Smooth muscle cell (in vitro differentiated cells): ENCODE data around the gene SEMA6A. TPM values are rescaled to one million over a fixed set of nuclear protein-coding genes. Genes with fewer than 3 reads are reported as not detected.
A peak's percentile ranks its signal among the peaks of the same experiment; 100 is the strongest.

Experiments used
- DNase-seq: peaks from one replicate; lab custom pipeline; 2025; ENCODE audit not compliant: unreplicated experiment; lab: John Stamatoyannopoulos, UW
- H2AFZ ChIP-seq: fragments of 200-600 bp; sonication (generic); 2 replicates; pipeline ENCODE4 v1.6.0; 2016; ENCODE audit warnings: antibody characterized with exemption, low read depth, mild to moderate bottlenecking
- H3F3A ChIP-seq: fragments of 200-600 bp; sonication (generic); 2 replicates; pipeline ENCODE4 v1.6.0; 2017; ENCODE audit warnings: antibody characterized with exemption, low read depth
- H3K27ac ChIP-seq: fragments of 200-600 bp; sonication (generic); 2 replicates; pipeline ENCODE4 v1.5.1; 2016; ENCODE audit warnings: low read depth, mild to moderate bottlenecking
- H3K27me3 ChIP-seq: fragments of 200-600 bp; sonication (generic); 2 replicates; pipeline ENCODE4 v1.6.1; 2016; ENCODE audit warnings: low read depth, mild to moderate bottlenecking
- H3K36me3 ChIP-seq: fragments of 200-600 bp; sonication (generic); 2 replicates; pipeline ENCODE4 v1.5.1; 2016; ENCODE audit warnings: low read depth
- H3K4me1 ChIP-seq: fragments of 200-600 bp; sonication (generic); 2 replicates; pipeline ENCODE4 v1.5.1; 2016; ENCODE audit warnings: low read depth
- H3K4me2 ChIP-seq: fragments of 200-600 bp; sonication (generic); 2 replicates; pipeline ENCODE4 v1.6.0; 2016; ENCODE audit warnings: mild to moderate bottlenecking
- H3K4me3 ChIP-seq: fragments of 200-600 bp; sonication (generic); 2 replicates; pipeline ENCODE4 v1.5.1; 2016; ENCODE audit warnings: mild to moderate bottlenecking
- H3K79me2 ChIP-seq: fragments of 200-600 bp; sonication (generic); 2 replicates; pipeline ENCODE4 v1.6.0; 2016; ENCODE audit warnings: low read depth, mild to moderate bottlenecking
- H3K9ac ChIP-seq: fragments of 200-600 bp; sonication (generic); 2 replicates; pipeline ENCODE4 v1.6.0; 2016; ENCODE audit warnings: low read depth
- H3K9me3 ChIP-seq: fragments of 200-600 bp; sonication (generic); replicated peaks from 2 replicates; pipeline ENCODE4 v1.5.1; 2016; ENCODE audit warnings: low read depth
- H4K20me1 ChIP-seq: fragments of 200-600 bp; sonication (generic); 2 replicates; pipeline ENCODE4 v1.6.0; 2016; ENCODE audit warnings: low read depth
- WGBS: methylation state at CpG from one replicate; pipeline ENCODE4 v1.1.7; 2016; ENCODE audit warnings: low lambda C conversion rate; 5-methylcytosine and 5-hydroxymethylcytosine counted together
- polyA plus RNA-seq: library from polyadenylated mRNA; unstranded; fragments of >200 nt; fragmentation: Nextera tagmentation; extraction: Ambion mirVana; gene quantifications from 2 replicates; pipeline ENCODE4 v1.2.1, GENCODE V29; 2016
- total RNA-seq: library from RNA; depleted of rRNA; stranded (reverse); fragments of >200 nt; gene quantifications from 2 replicates; pipeline ENCODE4 v1.2.3, GENCODE V29; 2014
- TF ChIP-seq, protein P1 (sequence below): fragments of 200-600 bp; sonication (generic); IDR thresholded peaks from 2 replicates; pipeline ENCODE4 v1.5.1; 2017; ENCODE audit warnings: borderline replicate concordance, mild to moderate bottlenecking, antibody characterized with exemption; ENCODE audit not compliant: insufficient read depth, poor library complexity, severe bottlenecking

Gene SEMA6A
- total and polyA plus RNA-seq, 2 experiments from 2014 or later: 6.3 to 12.9 TPM

DNA sequence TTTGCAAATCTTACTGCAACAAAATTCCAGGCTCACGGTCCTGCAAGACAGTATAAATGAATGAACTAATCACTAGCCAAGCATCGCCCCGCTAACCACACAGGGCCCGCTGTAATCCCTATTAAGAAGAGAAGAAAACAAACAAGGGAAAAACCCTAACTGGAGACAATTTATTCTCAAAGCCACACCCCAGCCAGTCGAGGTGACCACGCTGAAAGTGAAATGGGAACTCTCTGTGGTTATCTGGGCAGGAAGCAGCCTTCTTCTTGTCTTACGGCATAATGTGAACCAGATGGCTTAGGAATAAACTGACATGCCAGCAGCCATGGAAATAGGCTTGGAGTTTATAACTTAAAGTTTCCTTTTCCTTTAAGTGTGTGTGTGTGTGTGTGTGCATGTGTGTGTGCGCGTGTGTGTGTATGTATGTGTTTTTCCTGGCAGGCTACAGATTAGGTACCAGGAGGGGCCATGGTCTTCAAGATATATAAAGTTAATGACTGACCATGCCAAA is 120.2 kb downstream of the SEMA6A start:
- H3K4me3 ChIP-seq: peak overlapping the region; percentile 13
- WGBS: 5% methylated on average over 9 of the region's 9 CpGs
- no peaks in the 10 kb centered on the region for H3K9me3 ChIP-seq
- DNase-seq: peak; percentile 7
- TF ChIP-seq, protein P1, sequence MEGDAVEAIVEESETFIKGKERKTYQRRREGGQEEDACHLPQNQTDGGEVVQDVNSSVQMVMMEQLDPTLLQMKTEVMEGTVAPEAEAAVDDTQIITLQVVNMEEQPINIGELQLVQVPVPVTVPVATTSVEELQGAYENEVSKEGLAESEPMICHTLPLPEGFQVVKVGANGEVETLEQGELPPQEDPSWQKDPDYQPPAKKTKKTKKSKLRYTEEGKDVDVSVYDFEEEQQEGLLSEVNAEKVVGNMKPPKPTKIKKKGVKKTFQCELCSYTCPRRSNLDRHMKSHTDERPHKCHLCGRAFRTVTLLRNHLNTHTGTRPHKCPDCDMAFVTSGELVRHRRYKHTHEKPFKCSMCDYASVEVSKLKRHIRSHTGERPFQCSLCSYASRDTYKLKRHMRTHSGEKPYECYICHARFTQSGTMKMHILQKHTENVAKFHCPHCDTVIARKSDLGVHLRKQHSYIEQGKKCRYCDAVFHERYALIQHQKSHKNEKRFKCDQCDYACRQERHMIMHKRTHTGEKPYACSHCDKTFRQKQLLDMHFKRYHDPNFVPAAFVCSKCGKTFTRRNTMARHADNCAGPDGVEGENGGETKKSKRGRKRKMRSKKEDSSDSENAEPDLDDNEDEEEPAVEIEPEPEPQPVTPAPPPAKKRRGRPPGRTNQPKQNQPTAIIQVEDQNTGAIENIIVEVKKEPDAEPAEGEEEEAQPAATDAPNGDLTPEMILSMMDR: no peak
- H3K36me3 ChIP-seq: no peaks in the 10 kb centered on the region
- peaks cover 24% of the 10 kb centered on the region for H3K4me1 ChIP-seq
- peaks cover 15% of the 10 kb centered on the region for H3F3A ChIP-seq
- H2AFZ ChIP-seq: no peak overlapping the region
- peak overlapping the region; percentile 83 for H3K4me2 ChIP-seq
- no peaks in the 10 kb centered on the region for H3K27me3 ChIP-seq
- peak overlapping the region; percentile 97 for H3K27ac ChIP-seq
- no peaks in the 10 kb centered on the region for H3K79me2 ChIP-seq
- no peaks in the 10 kb centered on the region for H4K20me1 ChIP-seq
- peak overlapping the region; percentile 81 for H3K9ac ChIP-seq

DNA sequence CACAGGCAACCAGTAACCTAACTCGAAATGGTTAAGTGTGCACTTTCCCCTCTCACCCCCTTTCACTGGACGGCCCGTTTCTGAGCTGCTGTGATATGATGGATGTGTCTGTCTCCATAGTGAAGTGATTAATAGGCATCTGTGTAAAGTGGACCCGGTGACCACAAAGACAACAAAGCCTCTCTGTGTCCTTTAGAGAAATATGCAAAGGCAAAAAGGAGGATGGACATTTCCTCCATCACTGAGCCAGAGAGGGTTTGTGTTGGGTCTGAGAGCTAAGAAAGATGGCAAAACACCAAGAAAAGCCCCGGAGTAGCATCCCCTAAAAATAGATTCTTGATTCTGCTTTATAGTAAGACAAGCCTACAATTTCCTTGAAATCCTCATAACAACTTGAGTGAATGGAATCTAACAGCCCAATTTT is 120.6 kb downstream of the SEMA6A start:
- 12% methylated on average over 5 of the region's 5 CpGs for WGBS
- TF ChIP-seq, protein P1: no peak
- Histone ChIP-seq H4K20me1 (no peaks in the 10 kb centered on the region), H2AFZ (no peak overlapping the region), H3K27ac (peak overlapping the region; percentile 97), H3K36me3 (no peaks in the 10 kb centered on the region), H3K4me2 (peak overlapping the region; percentile 83), H3K4me1 (peaks cover 24% of the 10 kb centered on the region), H3F3A (peaks cover 15% of the 10 kb centered on the region), H3K9ac (no peak overlapping the region), H3K9me3 (no peaks in the 10 kb centered on the region), H3K27me3 (no peaks in the 10 kb centered on the region), H3K4me3 (peak overlapping the region; percentile 13), H3K79me2 (no peaks in the 10 kb centered on the region)
- DNase-seq: no peak

DNA sequence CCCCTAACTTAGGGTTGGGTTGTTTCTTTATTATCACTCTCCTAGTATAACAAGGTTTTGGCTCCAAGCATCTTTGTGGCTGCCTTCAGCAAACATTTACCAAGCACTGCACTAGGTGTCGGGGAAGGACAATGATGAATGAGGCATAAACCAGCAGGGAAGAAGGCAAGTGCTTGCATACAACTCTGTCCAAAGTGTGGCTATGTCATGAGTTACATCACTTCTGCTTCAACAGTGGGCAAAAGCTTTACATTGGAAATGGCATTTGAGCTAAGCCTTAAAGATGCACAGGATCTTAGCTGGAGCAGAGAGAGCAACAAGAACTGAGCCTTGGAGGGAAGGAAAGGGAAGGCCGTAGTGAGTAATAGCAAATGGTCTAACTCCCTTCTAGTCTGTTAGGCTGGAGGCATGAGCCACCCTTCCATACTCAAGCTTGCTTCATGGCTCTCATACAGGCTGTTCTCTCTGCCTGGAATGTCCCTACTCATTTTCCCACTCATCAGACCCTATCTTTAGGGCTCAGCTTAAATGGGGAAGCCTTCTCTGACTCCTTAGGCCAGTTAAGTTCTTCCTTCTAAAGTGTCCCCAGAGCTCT is 121.8 kb downstream of the SEMA6A start:
- no peaks in the 10 kb centered on the region for H3K27me3 ChIP-seq
- H3K36me3 ChIP-seq: no peaks in the 10 kb centered on the region
- no peak overlapping the region for H3K9ac ChIP-seq
- peak overlapping the region; percentile 97 for H3K27ac ChIP-seq
- H3K9me3 ChIP-seq: no peaks in the 10 kb centered on the region
- peaks cover 24% of the 10 kb centered on the region for H3K4me1 ChIP-seq
- H3F3A ChIP-seq: peaks cover 15% of the 10 kb centered on the region
- H4K20me1 ChIP-seq: no peaks in the 10 kb centered on the region
- TF ChIP-seq, protein P1: no peak
- peak overlapping the region; percentile 83 for H3K4me2 ChIP-seq
- no peak overlapping the region for H2AFZ ChIP-seq
- no peak overlapping the region for H3K4me3 ChIP-seq
- 81% methylated on average over 2 of the region's 2 CpGs for WGBS
- no peaks in the 10 kb centered on the region for H3K79me2 ChIP-seq
- DNase-seq: no peak
